GM23338 (cell line): ENCODE results near the gene PLA1A. TPM values are rescaled to one million over a fixed set of nuclear protein-coding genes. Genes with fewer than 3 reads are reported as not detected.

Experiments used
- ATAC-seq: fragments of 200-7000 bp; cut with Tn5 transposase; 3 replicates; pipeline ENCODE4 v1.9.1; 2020
- DNase-seq: peaks from one replicate; pipeline ENCODE4 v3.0.0-alpha.2; 2015; ENCODE audit warnings: low spot score
- H2AFZ ChIP-seq: fragments of 200-600 bp; sonication (generic); 2 replicates; pipeline ENCODE4 v1.8.0; 2016; ENCODE audit warnings: antibody characterized with exemption, mild to moderate bottlenecking, moderate library complexity
- H3F3A ChIP-seq: fragments of 200-600 bp; sonication (generic); replicated peaks from 2 replicates; pipeline ENCODE4 v1.8.0; 2017; ENCODE audit warnings: antibody characterized with exemption, mixed run types, low read depth
- H3K27ac ChIP-seq: fragments of 200-600 bp; sonication (generic); 2 replicates; pipeline ENCODE4 v1.6.1; 2016; ENCODE audit warnings: low read depth
- H3K27me3 ChIP-seq: fragments of 200-600 bp; sonication (generic); 2 replicates; pipeline ENCODE4 v1.8.0; 2016; ENCODE audit warnings: mild to moderate bottlenecking, mixed run types, moderate library complexity; ENCODE audit not compliant: insufficient read depth
- H3K36me3 ChIP-seq: fragments of 200-600 bp; sonication (generic); 2 replicates; pipeline ENCODE4 v1.8.0; 2016; ENCODE audit warnings: mild to moderate bottlenecking; ENCODE audit not compliant: insufficient read depth
- H3K4me1 ChIP-seq: fragments of 200-600 bp; sonication (generic); 2 replicates; pipeline ENCODE4 v1.8.0; 2016; ENCODE audit warnings: mild to moderate bottlenecking, moderate library complexity; ENCODE audit not compliant: insufficient read depth
- H3K4me2 ChIP-seq: fragments of 200-600 bp; sonication (generic); 2 replicates; pipeline ENCODE4 v1.7.1; 2017; ENCODE audit warnings: mixed run types
- H3K4me3 ChIP-seq: fragments of 200-600 bp; sonication (generic); 2 replicates; pipeline ENCODE4 v1.6.1; 2016; ENCODE audit warnings: mixed run types
- H3K79me2 ChIP-seq: fragments of 200-600 bp; sonication (generic); replicated peaks from 2 replicates; pipeline ENCODE4 v1.8.0; 2017; ENCODE audit warnings: mild to moderate bottlenecking; ENCODE audit not compliant: insufficient read depth
- H3K9me2 ChIP-seq: fragments of 200-600 bp; sonication (generic); 2 replicates; pipeline ENCODE4 v1.8.0; 2017; ENCODE audit not compliant: insufficient read depth
- H4K20me1 ChIP-seq: fragments of 200-600 bp; sonication (generic); replicated peaks from 2 replicates; pipeline ENCODE4 v1.8.0; 2017; ENCODE audit warnings: mild to moderate bottlenecking; ENCODE audit not compliant: insufficient read depth
- H3K27ac Mint-ChIP-seq: 2 replicates; pipeline ENCODE4 v1.8.0; 2020; ENCODE audit warnings: inconsistent platforms, mild to moderate bottlenecking, moderate library complexity, mixed read lengths
- H3K27me3 Mint-ChIP-seq: 3 replicates; pipeline ENCODE4 v1.8.0; 2022; ENCODE audit warnings: low read depth, mild to moderate bottlenecking, moderate library complexity, mixed read lengths, inconsistent platforms; ENCODE audit not compliant: insufficient read depth, poor library complexity
- H3K36me3 Mint-ChIP-seq: 3 replicates; pipeline ENCODE4 v1.8.0; 2021; ENCODE audit warnings: low read depth, mild to moderate bottlenecking, inconsistent platforms, moderate library complexity, mixed read lengths
- H3K4me1 Mint-ChIP-seq: 3 replicates; pipeline ENCODE4 v1.8.0; 2020; ENCODE audit warnings: mild to moderate bottlenecking, inconsistent platforms, mixed read lengths
- H3K4me3 Mint-ChIP-seq: 3 replicates; pipeline ENCODE4 v1.8.0; 2021; ENCODE audit warnings: moderate library complexity, mild to moderate bottlenecking, inconsistent platforms, mixed read lengths
- H3K9me3 Mint-ChIP-seq: 3 replicates; pipeline ENCODE4 v1.8.0; 2020; ENCODE audit warnings: moderate library complexity, mild to moderate bottlenecking, inconsistent platforms, mixed read lengths
- CREB1 ChIP-seq: fragments of 250-450 bp; sonication (Bioruptor Pico); IDR thresholded peaks from 2 replicates; pipeline ENCODE4 v1.5.0; 2020; ENCODE audit warnings: low read depth, mild to moderate bottlenecking, moderate library complexity
- ETS1 ChIP-seq: IDR thresholded peaks from 2 replicates; pipeline ENCODE4 v1.6.1; 2016; ENCODE audit warnings: antibody characterized with exemption
- EZH2 ChIP-seq: fragments of 200-600 bp; sonication (generic); IDR thresholded peaks from one replicate; pipeline ENCODE4 v1.8.0; 2017; ENCODE audit warnings: antibody characterized with exemption, mild to moderate bottlenecking, low read depth; ENCODE audit not compliant: unreplicated experiment
- EZH2phosphoT487 ChIP-seq: fragments of 200-600 bp; sonication (generic); IDR thresholded peaks from one replicate; pipeline ENCODE4 v1.8.1; 2018; ENCODE audit warnings: antibody characterized with exemption; ENCODE audit not compliant: unreplicated experiment
- JUNB ChIP-seq: IDR thresholded peaks from one replicate; pipeline ENCODE4 v1.6.1; 2016; ENCODE audit warnings: antibody characterized with exemption; ENCODE audit not compliant: unreplicated experiment
- NANOG ChIP-seq: IDR thresholded peaks from 2 replicates; pipeline ENCODE4 v1.6.1; 2016; ENCODE audit warnings: antibody characterized with exemption, borderline replicate concordance
- POLR2AphosphoS5 ChIP-seq: IDR thresholded peaks from 2 replicates; pipeline ENCODE4 v1.6.1; 2016; ENCODE audit warnings: antibody characterized with exemption, low read depth
- STAT1 ChIP-seq: IDR thresholded peaks from one replicate; pipeline ENCODE4 v1.6.1; 2016; ENCODE audit warnings: antibody characterized with exemption; ENCODE audit not compliant: unreplicated experiment
- ZNF114 ChIP-seq: fragments of 250-450 bp; sonication (Bioruptor Pico); IDR thresholded peaks from 2 replicates; pipeline ENCODE4 v1.5.0; 2020; ENCODE audit warnings: mild to moderate bottlenecking, moderate library complexity
- ZNF331 ChIP-seq: fragments of 250-450 bp; sonication (Bioruptor Pico); IDR thresholded peaks from 2 replicates; pipeline ENCODE4 v1.5.0; 2020; ENCODE audit warnings: low read depth, mild to moderate bottlenecking, moderate library complexity
- ZNF462 ChIP-seq: fragments of 250-450 bp; sonication (Bioruptor Pico); IDR thresholded peaks from 2 replicates; pipeline ENCODE4 v1.5.0; 2020; ENCODE audit warnings: mild to moderate bottlenecking, moderate library complexity
- polyA plus RNA-seq: library from polyadenylated mRNA; unstranded; fragments of >200 nt; fragmentation: Nextera tagmentation; extraction: Ambion mirVana; gene quantifications from 2 replicates; pipeline ENCODE4 v1.2.1, GENCODE V29; 2016
- total RNA-seq: library from RNA; depleted of rRNA; stranded (reverse); fragments of >200 nt; shearing (Covaris generic); gene quantifications from 2 replicates; pipeline ENCODE4 v1.2.3, GENCODE V29; 2014

Gene PLA1A
- total and polyA plus RNA-seq, 2 experiments from 2014 or later, result not detected

DNA sequence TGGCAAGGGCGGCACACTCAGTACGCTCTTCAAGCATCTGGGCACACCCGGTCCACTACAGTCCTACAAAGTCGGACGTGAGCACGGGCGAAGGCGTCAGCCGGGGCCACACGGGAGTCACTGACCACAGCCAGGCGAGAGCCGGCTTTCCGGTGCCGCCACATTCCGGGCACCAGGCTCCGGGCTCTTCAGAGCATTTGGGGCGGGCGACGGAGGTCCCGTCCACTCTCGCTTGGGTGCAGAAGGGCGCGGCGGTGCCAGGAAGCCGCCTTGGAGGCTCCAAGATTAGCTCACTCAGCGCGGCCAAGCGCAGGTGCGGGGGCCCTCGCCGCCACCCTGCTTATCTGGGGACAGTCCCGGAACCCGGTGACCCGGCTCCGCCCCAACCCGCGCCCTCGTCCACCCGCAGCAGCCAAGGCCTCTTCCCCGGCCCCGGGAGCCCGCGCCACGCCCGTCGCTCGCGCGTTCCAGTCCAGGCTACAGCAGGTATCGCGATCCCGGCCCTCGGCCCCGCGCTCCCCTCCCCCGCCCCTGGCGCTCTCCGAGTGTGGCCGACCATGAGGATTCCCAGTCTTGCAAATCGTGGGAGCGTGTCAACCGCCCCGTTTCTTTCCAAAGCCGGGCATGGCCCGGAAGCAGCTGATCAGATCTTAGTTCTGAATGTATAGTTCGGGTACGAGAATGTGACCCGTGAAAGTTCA lies 18.2 kb upstream of the PLA1A start, which contains the start of gene ADPRH:
TSS of gene ADPRH (plus strand) at position 127 of the 701 bp plus-strand sequence. CDS start 2,678 bp downstream, outside the sequence.
- H4K20me1 ChIP-seq, result no peaks in the 10 kb centered on the region
- peak within 1 kb of the TSS; percentile 96 for H3K27ac Mint-ChIP-seq
- H3K79me2 ChIP-seq, result no peaks in the 10 kb centered on the region
- peak within 1 kb of the TSS; percentile 95 for H3K4me3 Mint-ChIP-seq
- peaks cover 10% of the 10 kb centered on the region for H3K4me1 ChIP-seq
- H3K27me3 ChIP-seq, result peaks cover 22% of the 10 kb centered on the region
- H3K9me3 Mint-ChIP-seq, result no peaks in the 10 kb centered on the region; the same call in 2 of the 3 replicates
- DNase-seq (peak; percentile 84), ATAC-seq (peak; percentile 95)
- TF ChIP-seq STAT1 (no peak), POLR2AphosphoS5 (peak; percentile 67)
- H3K27ac ChIP-seq, result no peak within 1 kb of the TSS
- peaks cover 10% of the 10 kb centered on the region for H3K27me3 Mint-ChIP-seq
- H3K36me3 Mint-ChIP-seq, result peaks cover 8% of the 10 kb centered on the region; the same call in 1 of the 3 replicates
- peaks cover 8% of the 10 kb centered on the region for H3K4me1 Mint-ChIP-seq
- H3K36me3 ChIP-seq, result no peaks in the 10 kb centered on the region
- H3K9me2 ChIP-seq, result 0 out of 2 replicates have a peak, but pooled peaks cover 3% of the 10 kb centered on the region
- peak within 1 kb of the TSS; percentile 95 for H2AFZ ChIP-seq
- H3F3A ChIP-seq, result no peaks in the 10 kb centered on the region
- H3K4me2 ChIP-seq, result peak within 1 kb of the TSS; percentile 80
- H3K4me3 ChIP-seq, result peak within 1 kb of the TSS; percentile 66

- Mint-ChIP-seq H3K27ac (peak overlapping the region; percentile 96), H3K36me3 (peaks cover 8% of the 10 kb centered on the region; the same call in 1 of the 3 replicates), H3K4me1 (peaks cover 8% of the 10 kb centered on the region), H3K4me3 (peak overlapping the region; percentile 95), H3K27me3 (peaks cover 10% of the 10 kb centered on the region), H3K9me3 (no peaks in the 10 kb centered on the region; the same call in 2 of the 3 replicates)
- peaks cover 10% of the 10 kb centered on the region for H3K4me1 ChIP-seq
- H3K4me2 ChIP-seq, result peak overlapping the region; percentile 80
- H2AFZ ChIP-seq, result peak overlapping the region; percentile 95
- H3K36me3 ChIP-seq, result no peaks in the 10 kb centered on the region
- H3K9me2 ChIP-seq, result 0 out of 2 replicates have a peak, but pooled peaks cover 3% of the 10 kb centered on the region
- H3K27me3 ChIP-seq, result peaks cover 22% of the 10 kb centered on the region
- H3F3A ChIP-seq, result no peaks in the 10 kb centered on the region
- DNase-seq (peak; percentile 57), ATAC-seq (peak; percentile 68)
- H3K79me2 ChIP-seq, result no peaks in the 10 kb centered on the region
- no peak overlapping the region for H3K27ac ChIP-seq
- peak overlapping the region; percentile 66 for H3K4me3 ChIP-seq
- H4K20me1 ChIP-seq, result no peaks in the 10 kb centered on the region
- TF ChIP-seq NANOG (no peak), ZNF331 (CRISPR knock-in tag) (no peak), EZH2phosphoT487 (no peak), STAT1 (no peak), EZH2 (no peak), ETS1 (no peak; the same call in 1 of the 2 replicates), JUNB (no peak), CREB1 (CRISPR knock-in tag) (no peak), ZNF114 (no peak), ZNF462 (CRISPR knock-in tag) (no peak)
These were observed 17.5 kb upstream of the PLA1A start for GRCh38 chr3:119580067-119580760.
